COLO668 (cell line): ENCODE measurements around the gene EXD3.

Source experiments
- DNase-seq: peaks from one replicate; lab custom pipeline; 2025; ENCODE audit not compliant: unreplicated experiment; lab: John Stamatoyannopoulos, UW

EXD3 gene

GRCh38 chr9:137309368-137310188 lies 113.4 kb downstream of the EXD3 start:
- peak; percentile 33 for DNase-seq

GRCh38 chr9:137308057-137308619 lies 114.8 kb downstream of the EXD3 start:
- no peak for DNase-seq

GRCh38 chr9:137307255-137308056 lies 115.5 kb downstream of the EXD3 start:
- peak; percentile 53 for DNase-seq

GRCh38 chr9:137306850-137307254 lies 116.1 kb downstream of the EXD3 start:
- DNase-seq: no peak

- no peak for DNase-seq
Measured at GRCh38 chr9:137306066-137306849, 116.7 kb downstream of the EXD3 start.

- DNase-seq: no peak
Measured at GRCh38 chr9:137305798-137306065, 117.2 kb downstream of the EXD3 start.

- peak; percentile 82 for DNase-seq
Measured at GRCh38 chr9:137305060-137305797, 117.7 kb downstream of the EXD3 start.

- DNase-seq: peak; percentile 38
Measured at GRCh38 chr9:137304383-137305059, 118.4 kb downstream of the EXD3 start.

GRCh38 chr9:137303893-137304382 lies 119.0 kb downstream of the EXD3 start:
- peak; percentile 31 for DNase-seq

GRCh38 chr9:137303151-137303892 lies 119.6 kb downstream of the EXD3 start:
- DNase-seq: no peak

- DNase-seq: peak; percentile 91
Measured at GRCh38 chr9:137302449-137303150, 120.4 kb downstream of the EXD3 start.

- peak; percentile 96 for DNase-seq
Measured at GRCh38 chr9:137302118-137302448, 120.9 kb downstream of the EXD3 start, which contains the start of gene NRARP. Gene NRARP (minus strand): TSS chr9:137302271. CDS start chr9:137301928, 343 bp downstream.

- peak; percentile 76 for DNase-seq
Measured at GRCh38 chr9:137301081-137301947, 121.6 kb downstream of the EXD3 start.

- no peak for DNase-seq
Measured at GRCh38 chr9:137300567-137301080, 122.3 kb downstream of the EXD3 start.

- no peak for DNase-seq
Measured at GRCh38 chr9:137299938-137300337, 123.0 kb downstream of the EXD3 start.

GRCh38 chr9:137299203-137299565 lies 123.8 kb downstream of the EXD3 start:
- no peak for DNase-seq

GRCh38 chr9:137298401-137299202 lies 124.4 kb downstream of the EXD3 start:
- no peak for DNase-seq
